Fibroblast of pulmonary artery (primary cell): Measurements from ENCODE around the gene SIRT7.

Experiments used
- DNase-seq: peaks from one replicate; pipeline ENCODE4 v3.0.0-alpha.2; 2010; ENCODE audit warnings: low read depth
- H3K4me3 ChIP-seq: replicated peaks from 2 replicates; pipeline ENCODE4 v1.5.1; 2011; ENCODE audit warnings: low read depth, mild to moderate bottlenecking, control low read depth, low read length, moderate library complexity
- TF ChIP-seq, protein P1 (sequence below): IDR thresholded peaks from 2 replicates; pipeline ENCODE4 v1.5.1; 2011; ENCODE audit warnings: mild to moderate bottlenecking, control low read depth, low read length, inconsistent platforms; ENCODE audit errors: missing control alignments

The SIRT7 gene

DNA sequence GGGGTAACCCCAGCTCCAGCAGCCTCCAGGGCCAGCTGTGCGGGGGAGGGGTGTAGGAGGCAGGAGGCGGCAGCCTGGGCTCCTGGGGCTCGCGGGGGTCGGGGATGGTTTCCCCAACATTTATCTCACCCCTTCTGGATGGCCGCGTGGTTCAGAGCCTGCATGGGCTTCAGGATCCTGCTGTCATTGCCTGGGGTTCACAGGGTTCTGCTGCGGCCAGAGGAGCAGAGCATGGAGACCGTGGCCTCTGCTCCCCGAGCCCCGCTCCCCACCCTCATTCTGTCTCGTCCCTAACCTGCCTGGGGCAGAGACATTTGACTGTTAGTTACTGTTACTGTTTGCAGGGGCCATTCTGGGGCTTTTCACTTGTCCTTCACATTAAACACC is 24.2 kb upstream of the SIRT7 start:
- TF ChIP-seq, protein P1, sequence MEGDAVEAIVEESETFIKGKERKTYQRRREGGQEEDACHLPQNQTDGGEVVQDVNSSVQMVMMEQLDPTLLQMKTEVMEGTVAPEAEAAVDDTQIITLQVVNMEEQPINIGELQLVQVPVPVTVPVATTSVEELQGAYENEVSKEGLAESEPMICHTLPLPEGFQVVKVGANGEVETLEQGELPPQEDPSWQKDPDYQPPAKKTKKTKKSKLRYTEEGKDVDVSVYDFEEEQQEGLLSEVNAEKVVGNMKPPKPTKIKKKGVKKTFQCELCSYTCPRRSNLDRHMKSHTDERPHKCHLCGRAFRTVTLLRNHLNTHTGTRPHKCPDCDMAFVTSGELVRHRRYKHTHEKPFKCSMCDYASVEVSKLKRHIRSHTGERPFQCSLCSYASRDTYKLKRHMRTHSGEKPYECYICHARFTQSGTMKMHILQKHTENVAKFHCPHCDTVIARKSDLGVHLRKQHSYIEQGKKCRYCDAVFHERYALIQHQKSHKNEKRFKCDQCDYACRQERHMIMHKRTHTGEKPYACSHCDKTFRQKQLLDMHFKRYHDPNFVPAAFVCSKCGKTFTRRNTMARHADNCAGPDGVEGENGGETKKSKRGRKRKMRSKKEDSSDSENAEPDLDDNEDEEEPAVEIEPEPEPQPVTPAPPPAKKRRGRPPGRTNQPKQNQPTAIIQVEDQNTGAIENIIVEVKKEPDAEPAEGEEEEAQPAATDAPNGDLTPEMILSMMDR, result no peak
- no peak overlapping the region for H3K4me3 ChIP-seq
- DNase-seq, result no peak

DNA sequence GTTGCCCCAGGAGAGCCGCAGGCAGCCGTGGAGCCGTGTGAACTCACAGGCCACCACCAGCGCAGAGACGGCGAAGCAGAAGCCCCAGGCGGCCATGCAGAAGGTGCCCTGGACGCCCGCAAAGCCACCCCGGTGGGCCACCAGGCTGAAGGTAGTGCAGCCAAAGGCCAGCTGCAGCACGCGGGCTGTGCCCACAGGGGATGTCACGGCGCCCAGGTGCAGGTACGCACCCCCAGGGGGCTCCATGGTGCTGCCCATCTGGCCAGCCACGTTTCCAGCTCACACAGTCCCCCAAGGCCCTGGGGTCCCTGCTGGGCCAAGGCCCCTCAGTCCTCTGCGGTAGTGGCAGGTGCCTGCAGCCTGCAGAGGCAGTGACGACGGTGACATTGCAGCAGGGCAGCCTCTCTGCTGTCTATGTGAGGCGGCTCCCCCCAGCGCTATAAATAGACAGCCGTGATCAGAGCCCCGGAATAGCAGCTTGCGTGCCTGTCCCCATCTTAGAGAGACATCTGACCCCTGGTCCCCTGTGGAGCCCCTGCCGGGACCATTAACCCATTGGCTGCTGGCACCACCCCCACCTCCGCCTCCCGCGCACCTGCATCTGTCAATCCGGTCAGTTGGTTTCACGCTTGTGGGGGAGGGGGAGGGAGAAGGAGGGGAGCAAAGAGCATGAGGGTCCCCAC is 23.6 kb upstream of the SIRT7 start:
- TF ChIP-seq, protein P1, result no peak
- DNase-seq, result no peak

GRCh38 chr17:81940538-81941483 is 22.8 kb upstream of the SIRT7 start:
- TF ChIP-seq, protein P1, result no peak
- DNase-seq, result no peak
- H3K4me3 ChIP-seq, result no peak overlapping the region

More for the DNA sequence above, 23.6 kb upstream of the SIRT7 start:
- no peak overlapping the region for H3K4me3 ChIP-seq

GRCh38 chr17:81939881-81940385 is 22.0 kb upstream of the SIRT7 start:
- TF ChIP-seq, protein P1, result no peak
- no peak overlapping the region for H3K4me3 ChIP-seq
- DNase-seq, result no peak

- no peak overlapping the region for H3K4me3 ChIP-seq
These were observed 21.2 kb upstream of the SIRT7 start for GRCh38 chr17:81939218-81939617.

GRCh38 chr17:81935709-81936084 is 17.7 kb upstream of the SIRT7 start:
- H3K4me3 ChIP-seq, result peak overlapping the region; percentile 28
- DNase-seq, result no peak
- TF ChIP-seq, protein P1, result no peak

More at GRCh38 chr17:81939218-81939617, 21.2 kb upstream of the SIRT7 start:
- no peak for DNase-seq
- TF ChIP-seq, protein P1, result no peak
